GM18519 (cell line): ENCODE measurements around the gene RNPEPL1.

ENCODE experiments used
- ATAC-seq: cut with Tn5 transposase; IDR thresholded peaks from one replicate; pipeline ENCODE4 v1.9.1; 2021; ENCODE audit warnings: mild to moderate bottlenecking, moderate library complexity; ENCODE audit not compliant: unreplicated experiment, low FRiP score

Gene RNPEPL1

DNA sequence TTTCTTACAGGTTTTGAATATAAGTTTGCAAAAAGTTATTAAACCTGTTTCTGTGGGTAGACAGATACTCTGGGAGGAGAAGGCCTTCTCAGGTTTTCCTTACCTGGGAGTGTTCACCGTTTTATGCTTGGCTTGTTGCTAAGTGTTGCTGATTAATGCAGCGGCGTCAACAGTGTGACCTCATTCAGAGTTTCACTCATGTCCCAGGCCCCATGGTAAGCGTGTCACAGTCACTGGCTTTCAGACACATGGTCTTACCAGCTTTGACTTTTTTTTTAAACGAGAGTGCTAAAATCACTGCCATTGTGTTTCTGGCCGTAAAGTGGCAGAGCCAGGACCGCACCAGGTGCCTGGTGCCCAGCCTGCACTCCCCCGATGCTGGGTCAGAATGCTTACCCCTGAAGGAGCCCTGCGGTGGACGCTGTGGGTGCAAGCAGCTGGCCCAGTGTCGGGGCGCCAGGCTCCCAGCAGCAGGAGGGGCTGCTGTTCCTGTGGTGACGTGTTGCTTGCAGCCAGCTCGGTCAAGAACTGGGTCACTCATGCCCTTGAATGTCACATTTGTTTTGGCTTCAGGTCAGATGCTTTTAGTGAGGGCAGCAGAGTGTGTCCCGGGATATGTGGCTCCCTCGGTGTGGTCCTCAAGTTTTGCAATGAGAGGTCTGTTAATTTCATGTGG lies 21.7 kb downstream of the RNPEPL1 start:
- ATAC-seq: no peak

DNA sequence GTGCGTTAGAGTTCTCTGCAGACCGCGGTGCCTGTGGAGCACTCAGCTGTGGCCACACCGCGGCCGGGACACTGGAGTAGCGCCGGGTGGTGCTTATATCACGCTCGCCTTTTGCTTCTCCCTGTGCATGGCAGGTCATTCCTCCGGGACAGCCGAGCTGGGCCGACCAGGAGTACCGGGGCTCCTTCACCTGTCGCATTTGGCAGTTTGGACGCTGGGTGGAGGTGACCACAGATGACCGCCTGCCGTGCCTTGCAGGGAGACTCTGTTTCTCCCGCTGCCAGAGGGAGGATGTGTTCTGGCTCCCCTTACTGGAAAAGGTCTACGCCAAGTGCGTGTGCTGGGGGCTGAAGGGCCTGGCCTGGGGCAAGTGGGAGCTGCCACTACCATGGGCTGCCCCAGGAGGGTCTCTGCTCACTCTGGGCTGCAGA lies 22.4 kb downstream of the RNPEPL1 start:
- ATAC-seq: no peak

DNA sequence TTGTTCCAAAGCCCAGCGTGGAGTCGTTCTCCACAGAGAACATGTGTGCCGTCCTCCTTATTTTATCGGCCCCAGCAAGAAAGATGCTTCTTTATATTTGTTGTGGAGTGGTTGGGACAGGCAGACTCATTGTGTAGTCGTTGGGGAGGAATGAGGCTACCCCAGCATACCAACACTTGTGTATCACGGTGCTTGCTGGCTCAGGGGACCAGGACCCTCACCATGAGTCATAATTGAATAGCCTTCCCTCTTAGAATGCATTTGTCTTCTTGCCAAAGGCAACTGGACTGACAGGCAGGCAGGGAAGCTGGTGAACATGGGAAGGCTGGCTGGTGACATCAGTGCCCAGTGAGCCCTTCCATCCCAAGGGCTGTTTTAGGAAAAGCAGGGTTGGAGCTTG lies 22.9 kb downstream of the RNPEPL1 start:
- no peak for ATAC-seq

DNA sequence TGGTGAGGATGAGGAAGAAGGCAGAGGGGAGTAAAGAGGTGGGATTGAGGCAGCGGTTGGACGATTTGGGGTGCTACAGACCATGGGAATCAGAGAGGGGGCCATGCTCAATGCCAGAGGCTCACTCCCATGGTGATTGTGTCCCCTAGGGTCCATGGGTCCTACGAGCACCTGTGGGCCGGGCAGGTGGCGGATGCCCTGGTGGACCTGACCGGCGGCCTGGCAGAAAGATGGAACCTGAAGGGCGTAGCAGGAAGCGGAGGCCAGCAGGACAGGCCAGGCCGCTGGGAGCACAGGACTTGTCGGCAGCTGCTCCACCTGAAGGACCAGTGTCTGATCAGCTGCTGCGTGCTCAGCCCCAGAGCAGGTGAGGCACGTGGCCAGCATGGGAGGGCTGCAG lies 23.5 kb downstream of the RNPEPL1 start:
- no peak for ATAC-seq

DNA sequence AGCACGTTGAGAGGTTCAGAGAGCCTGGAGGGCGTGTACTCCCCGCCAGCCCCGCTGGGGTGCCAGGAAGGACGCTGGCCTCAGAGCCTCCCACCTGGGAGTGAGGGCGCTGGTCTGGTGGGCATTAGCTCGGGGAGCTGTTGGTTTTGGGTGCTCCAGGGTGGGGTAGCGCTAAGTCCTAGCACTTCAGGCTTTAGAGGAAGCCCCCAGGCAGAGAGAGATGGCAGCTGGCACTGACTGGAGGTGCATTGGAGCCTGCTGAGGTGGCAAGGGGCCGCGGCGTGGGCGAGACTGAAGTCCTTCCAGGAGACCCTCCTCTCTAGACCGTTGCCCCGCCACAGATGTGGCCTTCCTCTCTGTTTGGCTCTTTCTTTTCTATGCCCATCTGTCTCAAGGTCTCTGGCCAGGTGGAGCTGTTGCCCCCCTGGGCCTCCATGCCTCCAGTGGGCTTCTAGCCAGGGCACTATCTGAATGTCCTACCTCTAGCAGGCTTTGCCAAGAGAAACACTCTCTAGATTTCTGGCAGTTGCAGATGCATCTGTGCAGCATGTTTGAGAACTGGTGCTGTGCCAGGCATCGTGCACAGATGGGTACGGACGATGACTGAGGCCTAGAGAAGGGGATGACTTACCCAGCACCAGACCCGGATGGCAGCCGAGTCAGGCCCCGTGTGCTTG lies 24.9 kb downstream of the RNPEPL1 start:
- ATAC-seq: no peak

DNA sequence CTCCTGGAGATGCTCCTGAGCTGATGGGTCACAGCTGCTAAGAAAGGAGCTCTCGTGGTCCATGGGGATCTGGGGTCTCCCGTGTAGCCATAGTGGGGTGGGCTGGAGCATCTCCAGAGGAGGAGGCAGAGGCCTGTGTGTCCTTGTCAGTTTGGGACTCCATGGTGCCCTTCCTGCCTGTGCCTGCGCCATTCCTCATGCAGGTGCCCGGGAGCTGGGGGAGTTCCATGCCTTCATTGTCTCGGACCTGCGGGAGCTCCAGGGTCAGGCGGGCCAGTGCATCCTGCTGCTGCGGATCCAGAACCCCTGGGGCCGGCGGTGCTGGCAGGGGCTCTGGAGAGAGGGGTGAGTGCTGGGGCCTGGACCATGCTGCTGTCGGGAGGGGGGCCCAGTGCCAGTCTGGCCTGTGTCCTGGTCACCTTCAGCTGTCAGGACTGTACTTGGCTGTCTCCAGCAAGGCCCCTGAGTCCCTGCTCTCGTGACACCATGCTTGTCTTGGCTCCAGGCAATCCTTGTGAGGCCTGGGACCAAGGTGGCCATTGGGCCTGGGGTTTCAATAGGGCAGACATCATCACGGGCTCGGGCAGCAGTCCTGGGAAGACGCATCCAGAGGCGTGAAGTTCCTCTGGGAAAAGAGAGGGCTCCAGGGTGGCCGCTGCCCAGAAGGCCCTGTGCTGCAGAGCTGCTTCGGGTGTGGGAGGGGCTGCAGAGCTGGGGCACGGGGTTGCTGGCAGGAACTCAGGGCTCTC lies 25.6 kb downstream of the RNPEPL1 start:
- ATAC-seq: no peak

DNA sequence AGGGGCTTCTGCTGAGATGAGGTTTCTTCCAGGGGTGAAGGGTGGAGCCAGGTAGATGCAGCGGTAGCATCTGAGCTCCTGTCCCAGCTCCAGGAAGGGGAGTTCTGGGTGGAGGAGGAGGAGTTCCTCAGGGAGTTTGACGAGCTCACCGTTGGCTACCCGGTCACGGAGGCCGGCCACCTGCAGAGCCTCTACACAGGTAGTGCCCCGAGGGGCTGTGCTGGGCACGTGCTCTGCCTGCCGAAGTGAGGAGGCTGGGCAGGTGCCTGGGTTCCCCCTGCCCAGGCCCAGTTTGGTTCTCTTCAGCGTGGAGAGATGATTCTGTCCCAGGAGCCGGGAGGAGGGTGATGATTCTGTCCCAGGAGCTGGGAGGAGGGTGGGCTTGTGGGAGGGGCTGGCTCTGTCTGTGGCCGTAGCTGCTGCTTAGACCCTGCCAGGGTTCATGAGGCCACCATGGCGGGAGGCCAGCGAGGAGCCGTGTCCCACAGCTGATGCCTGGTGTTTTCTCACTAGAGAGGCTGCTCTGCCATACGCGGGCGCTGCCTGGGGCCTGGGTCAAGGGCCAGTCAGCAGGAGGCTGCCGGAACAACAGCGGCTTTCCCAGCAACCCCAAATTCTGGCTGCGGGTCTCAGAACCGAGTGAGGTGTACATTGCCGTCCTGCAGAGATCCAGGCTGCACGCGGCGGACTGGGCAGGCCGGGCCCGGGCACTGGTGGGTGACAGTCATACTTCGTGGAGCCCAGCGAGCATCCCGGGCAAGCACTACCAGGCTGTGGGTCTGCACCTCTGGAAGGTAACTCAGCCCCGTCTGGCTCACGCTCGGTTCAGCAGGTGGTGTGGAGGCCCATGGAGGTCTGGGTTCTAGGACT lies 26.5 kb downstream of the RNPEPL1 start:
- ATAC-seq: no peak

DNA sequence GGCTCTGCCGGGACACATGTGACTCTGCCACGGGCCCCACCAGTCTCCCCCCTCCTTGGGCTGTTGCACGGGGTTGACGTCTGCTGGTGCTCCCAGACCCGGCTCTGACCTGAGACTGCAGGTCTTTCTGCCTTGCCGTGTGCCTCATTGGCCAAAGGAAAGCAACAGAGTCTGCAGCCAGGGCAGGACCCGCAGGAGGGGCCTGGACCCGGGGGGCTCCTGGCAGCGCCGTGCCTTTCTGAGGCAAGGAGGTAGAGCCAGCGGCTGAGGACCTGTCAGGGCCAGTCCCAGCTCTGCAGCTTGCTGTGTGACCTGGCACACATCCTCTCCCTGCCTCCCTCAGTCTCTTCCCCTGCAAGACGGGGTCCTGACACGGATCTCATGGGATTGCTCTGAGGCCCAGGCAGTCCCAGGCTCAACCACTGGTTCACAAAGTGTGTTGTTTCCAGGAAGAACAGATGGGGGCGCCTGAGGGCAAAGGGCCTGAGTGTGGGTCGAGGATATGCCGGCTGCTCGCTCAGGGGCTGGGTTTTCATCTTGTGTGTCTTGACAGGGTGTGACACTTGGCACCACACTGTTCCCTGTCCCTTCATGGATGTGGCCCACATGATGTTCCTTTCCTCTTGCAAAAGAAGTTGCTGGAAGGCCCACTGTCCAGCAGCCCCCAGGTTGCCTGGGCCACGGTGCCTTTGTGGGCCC lies 27.2 kb downstream of the RNPEPL1 start:
- no peak for ATAC-seq

DNA sequence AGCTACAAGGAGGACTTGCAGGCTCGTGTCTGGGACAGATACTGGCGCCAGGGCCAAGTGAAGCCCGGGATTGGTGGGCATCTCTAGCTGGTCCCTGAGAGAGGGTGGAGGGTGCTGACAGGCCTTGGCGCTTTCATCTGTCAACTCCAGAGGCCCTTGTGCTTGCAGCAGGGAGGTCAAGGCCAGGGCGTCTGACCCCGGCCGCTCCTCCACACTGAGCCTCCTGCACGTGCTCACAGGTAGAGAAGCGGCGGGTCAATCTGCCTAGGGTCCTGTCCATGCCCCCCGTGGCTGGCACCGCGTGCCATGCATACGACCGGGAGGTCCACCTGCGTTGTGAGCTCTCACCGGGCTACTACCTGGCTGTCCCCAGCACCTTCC lies 27.8 kb downstream of the RNPEPL1 start:
- ATAC-seq: no peak

DNA sequence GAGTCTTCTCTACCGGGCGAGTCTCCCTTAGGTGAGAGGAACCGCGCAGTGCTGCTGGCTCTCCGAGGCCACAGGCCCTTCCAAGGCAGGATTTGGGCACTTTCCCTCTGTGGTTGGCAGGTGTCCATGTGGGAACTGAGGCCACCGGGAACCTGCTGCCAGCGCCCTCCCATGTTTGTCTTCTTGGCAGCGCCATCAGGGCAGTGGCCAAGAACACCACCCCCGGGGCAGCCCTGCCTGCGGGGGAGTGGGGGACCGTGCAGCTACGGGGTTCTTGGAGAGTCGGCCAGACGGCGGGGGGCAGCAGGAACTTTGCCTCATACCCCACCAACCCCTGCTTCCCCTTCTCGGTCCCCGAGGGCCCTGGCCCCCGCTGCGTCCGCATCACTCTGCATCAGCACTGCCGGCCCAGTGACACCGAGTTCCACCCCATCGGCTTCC lies 28.2 kb downstream of the RNPEPL1 start:
- ATAC-seq: no peak

DNA sequence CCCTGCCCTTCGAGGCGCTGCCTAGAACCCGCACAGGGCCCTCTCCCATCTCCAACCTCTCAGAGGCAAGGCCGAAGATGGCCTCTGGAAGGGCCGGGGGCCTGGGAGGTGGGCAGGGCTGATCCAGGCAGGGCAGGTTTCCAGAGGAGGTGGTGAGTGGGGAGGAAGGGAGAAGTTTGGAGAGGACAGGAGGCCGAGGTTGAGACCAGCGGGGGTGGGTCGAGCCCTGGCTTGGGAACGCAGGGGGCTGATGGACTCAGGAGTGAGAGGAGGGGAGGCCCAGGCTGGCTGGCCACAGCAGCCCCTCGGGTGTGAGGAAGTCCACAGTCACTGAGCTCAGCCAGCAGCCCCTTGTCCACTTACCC lies 28.8 kb downstream of the RNPEPL1 start:
- ATAC-seq: no peak

DNA sequence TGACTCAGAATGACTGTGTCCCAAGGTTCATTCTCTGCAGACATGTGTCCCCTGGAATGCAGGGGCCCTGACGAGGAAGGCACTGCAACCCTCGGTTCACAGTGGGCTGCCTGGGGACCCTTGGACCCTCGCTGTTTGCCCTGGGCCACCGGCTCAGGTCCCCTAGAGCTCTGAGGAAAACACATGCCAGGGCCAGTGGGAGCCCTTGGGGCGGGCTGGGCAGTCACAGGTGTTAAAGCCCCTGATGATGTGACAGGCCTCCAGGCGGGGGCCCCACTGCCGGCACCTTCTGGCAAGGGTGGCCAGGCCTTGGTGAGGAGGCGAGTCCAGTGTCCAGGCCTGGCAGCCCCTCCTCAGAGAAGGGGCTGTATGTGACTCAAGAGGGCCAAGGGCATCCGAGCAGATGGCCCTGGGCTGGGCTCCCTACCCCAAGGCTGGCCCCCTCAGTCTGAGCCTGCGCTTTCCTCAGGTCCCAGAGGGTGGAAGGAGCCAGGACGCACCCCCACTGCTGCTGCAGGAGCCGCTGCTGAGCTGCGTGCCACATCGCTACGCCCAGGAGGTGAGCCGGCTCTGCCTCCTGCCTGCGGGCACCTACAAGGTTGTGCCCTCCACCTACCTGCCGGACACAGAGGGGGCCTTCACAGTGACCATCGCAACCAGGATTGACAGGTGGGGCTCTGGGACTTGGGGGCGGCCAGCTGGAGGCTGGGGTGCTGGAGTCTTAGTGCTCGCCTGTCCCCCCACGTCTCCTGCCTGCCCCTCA lies 29.3 kb downstream of the RNPEPL1 start:
- no peak for ATAC-seq

DNA sequence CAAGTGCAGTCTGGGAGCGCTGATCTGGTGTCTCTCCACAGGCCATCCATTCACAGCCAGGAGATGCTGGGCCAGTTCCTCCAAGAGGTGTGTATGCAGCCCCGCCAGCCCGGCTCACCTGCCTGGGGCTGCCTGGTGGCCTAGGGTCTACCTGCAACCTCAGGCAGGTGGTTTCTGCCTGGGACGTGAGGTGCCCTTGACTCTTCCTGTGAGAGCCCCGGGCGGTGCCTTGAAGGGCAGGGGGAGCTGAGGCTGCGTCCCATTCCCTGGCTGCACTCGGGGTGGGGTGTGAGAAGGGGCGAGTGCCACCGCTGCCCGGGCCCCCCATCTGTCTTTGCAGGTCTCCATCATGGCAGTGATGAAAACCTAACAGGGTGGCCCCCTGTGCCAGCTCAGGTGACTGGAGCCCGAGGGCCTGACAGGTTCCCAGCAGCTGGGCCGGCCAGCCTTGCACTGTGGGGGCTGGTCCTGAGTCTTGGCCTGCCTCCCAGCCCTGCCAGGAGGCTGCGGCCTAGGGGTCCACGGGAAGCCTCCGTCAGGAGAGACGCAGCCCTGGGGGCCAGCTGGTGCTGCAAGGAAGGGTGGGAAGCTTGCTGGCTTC lies 30.1 kb downstream of the RNPEPL1 start:
- no peak for ATAC-seq

DNA sequence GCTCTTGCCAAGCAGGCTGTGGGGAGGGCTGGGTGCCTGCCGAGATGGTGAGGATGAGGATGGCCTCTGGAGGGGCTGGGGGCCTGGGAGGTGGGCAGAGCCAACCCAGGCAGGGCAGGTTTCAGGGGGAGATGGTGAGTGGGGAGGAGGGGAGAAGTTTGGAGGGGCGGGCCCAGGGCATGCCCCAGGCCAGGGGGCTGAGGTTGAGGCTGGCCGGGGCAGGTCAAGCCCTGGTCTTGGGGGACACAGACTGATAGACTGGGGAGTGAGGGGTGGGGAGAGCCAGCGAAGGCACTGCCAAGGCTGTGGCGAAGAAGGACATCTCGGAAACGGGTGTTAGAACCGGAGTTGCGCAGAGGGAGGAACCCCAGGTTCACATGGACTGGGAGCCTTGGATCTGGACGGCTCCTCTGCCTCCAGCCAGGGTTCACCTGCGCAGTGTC lies 30.9 kb downstream of the RNPEPL1 start:
- no peak for ATAC-seq

DNA sequence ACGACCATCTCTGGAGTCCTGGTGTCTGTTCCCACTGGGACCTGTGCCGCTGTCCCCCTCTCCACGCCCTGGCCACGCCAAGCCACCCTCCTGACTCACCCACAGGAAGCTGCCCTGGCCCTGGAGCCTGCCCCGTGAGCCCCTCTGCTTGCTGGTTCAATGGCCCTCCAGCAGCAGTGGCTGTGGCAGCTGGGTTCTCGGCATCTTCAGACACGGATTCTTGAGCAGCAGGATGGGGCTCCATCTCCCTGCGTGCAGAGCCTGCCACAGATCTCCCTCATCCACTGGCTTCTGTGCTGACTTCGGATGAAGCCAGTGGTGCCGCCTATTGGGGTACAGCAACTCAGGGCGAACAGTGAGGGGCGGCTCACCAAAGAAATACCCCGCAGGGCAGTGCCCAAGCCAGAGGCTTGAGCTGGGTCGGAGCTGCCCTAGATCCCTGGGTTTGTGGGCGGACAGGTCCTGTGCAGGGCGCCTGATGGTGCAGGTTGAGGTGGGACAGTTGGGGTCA lies 32.2 kb downstream of the RNPEPL1 start:
- no peak for ATAC-seq

DNA sequence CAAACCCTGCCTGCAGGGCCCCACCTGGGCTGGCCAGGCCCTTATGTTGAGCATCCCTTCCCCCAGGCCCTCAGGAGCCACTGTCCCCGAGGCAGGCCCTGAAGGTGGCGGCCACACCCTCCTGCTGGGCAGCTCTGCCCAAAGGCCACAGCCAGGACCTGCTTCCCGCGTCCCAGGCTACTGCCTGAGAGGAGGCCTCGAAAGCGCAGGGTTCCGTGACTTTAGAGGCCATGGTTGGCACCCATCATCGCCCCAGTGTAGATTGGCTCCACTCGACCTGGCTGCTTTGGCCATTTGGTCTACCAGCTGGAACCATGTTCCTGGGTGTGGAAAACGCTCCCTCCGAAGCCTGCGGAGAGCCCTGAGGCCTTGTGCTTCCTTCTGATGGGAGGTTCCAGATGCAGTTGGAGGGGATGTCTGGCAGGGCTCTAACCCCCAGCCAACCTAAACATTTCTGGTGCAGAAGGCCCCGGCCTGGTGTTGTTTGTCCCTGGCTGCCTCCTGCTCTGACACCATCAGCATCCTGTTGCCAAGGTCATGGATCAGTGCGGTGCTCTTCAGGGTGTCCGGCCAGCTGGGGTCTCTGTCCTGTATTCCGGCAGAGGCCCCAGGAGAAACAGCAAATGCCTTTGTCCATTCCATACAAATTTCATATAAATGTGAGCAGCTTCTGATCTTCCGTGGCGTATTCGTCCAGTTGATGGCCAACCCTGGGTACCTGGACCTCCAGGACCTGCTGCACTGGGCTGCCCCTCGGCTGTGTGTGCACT lies 33.0 kb downstream of the RNPEPL1 start:
- ATAC-seq: no peak

DNA sequence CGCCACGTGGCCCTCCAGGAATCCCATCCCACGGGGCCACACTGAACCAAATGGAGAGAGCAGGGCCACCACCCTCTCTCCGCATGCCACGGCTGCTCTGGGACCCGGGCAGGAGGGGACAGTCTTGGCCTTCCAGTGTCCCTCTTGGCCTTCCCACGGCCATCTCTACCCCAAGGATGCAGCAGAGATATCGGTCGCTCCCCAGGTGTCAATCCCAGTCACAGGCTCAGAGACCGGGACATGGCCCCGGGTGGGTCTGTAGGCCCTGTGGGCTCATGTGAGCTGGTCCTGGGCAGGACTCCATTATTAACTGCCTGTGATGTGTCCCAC lies 33.5 kb downstream of the RNPEPL1 start:
- ATAC-seq: no peak
